Ishikawa (cell line): ENCODE results near the gene KRTAP12-2.

Experiments
- CEBPB ChIP-seq: IDR thresholded peaks from 2 replicates; pipeline ENCODE4 v1.6.1; 2012
- CREB1 ChIP-seq: IDR thresholded peaks from 2 replicates; pipeline ENCODE4 v1.6.1; 2012; ENCODE audit warnings: low read depth
- EGR1 ChIP-seq: IDR thresholded peaks from 2 replicates; pipeline ENCODE4 v1.6.1; 2012
- EP300 ChIP-seq: IDR thresholded peaks from 2 replicates; pipeline ENCODE4 v1.6.1; 2012; ENCODE audit warnings: borderline replicate concordance
- FOXM1 ChIP-seq: IDR thresholded peaks from 2 replicates; pipeline ENCODE4 v1.6.1; 2012; ENCODE audit warnings: low read depth, borderline replicate concordance
- MAX ChIP-seq: IDR thresholded peaks from 2 replicates; pipeline ENCODE4 v1.6.1; 2012
- NFIC ChIP-seq: IDR thresholded peaks from 2 replicates; pipeline ENCODE4 v1.6.1; 2012
- RAD21 ChIP-seq: IDR thresholded peaks from 2 replicates; pipeline ENCODE4 v1.6.1; 2012; ENCODE audit warnings: low read depth
- REST ChIP-seq: IDR thresholded peaks from 2 replicates; pipeline ENCODE4 v1.6.1; 2012; ENCODE audit warnings: low read depth, mild to moderate bottlenecking
- TAF1 ChIP-seq: IDR thresholded peaks from 2 replicates; pipeline ENCODE4 v1.6.1; 2012; ENCODE audit warnings: low read depth, mild to moderate bottlenecking
- TCF12 ChIP-seq: IDR thresholded peaks from 2 replicates; pipeline ENCODE4 v1.6.1; 2012; ENCODE audit warnings: low read depth
- TEAD4 ChIP-seq: IDR thresholded peaks from 2 replicates; pipeline ENCODE4 v1.6.1; 2012
- USF1 ChIP-seq: IDR thresholded peaks from 2 replicates; pipeline ENCODE4 v1.6.1; 2012
- YY1 ChIP-seq: IDR thresholded peaks from 2 replicates; pipeline ENCODE4 v1.6.1; 2012; ENCODE audit warnings: low read depth
- ZBTB7A ChIP-seq: IDR thresholded peaks from 2 replicates; pipeline ENCODE4 v1.6.1; 2012; ENCODE audit warnings: low read depth

The KRTAP12-2 gene

GRCh38 chr21:44639331-44639655 lies 27.4 kb downstream of the KRTAP12-2 start:
- TF ChIP-seq EGR1 = no peak
- no peak for TF ChIP-seq CEBPB
- no peak for TF ChIP-seq NFIC
- no peak for TF ChIP-seq REST
- no peak for TF ChIP-seq TCF12
- no peak for TF ChIP-seq ZBTB7A
- TF ChIP-seq USF1 = no peak
- TF ChIP-seq RAD21 = no peak
- no peak for TF ChIP-seq FOXM1
- TF ChIP-seq YY1 = no peak
- TF ChIP-seq EP300 = no peak
- no peak for TF ChIP-seq TEAD4
- no peak for TF ChIP-seq TAF1
- TF ChIP-seq CREB1 = no peak

GRCh38 chr21:44637018-44637850 lies 29.5 kb downstream of the KRTAP12-2 start, which contains the start of gene KRTAP10-10:
KRTAP10-10 (plus strand) TSS chr21:44637356; CDS start chr21:44637418, 62 bp downstream.
- TF ChIP-seq CEBPB (no peak), RAD21 (no peak), TEAD4 (no peak), REST (no peak), TAF1 (no peak), CREB1 (no peak), USF1 (no peak), MAX (no peak), ZBTB7A (no peak)

GRCh38 chr21:44636209-44637017 lies 30.3 kb downstream of the KRTAP12-2 start:
- TF ChIP-seq FOXM1 (no peak), RAD21 (no peak), TAF1 (no peak), CEBPB (no peak), TCF12 (no peak), TEAD4 (no peak), ZBTB7A (no peak), EGR1 (no peak), CREB1 (no peak), YY1 (no peak), EP300 (no peak), USF1 (no peak), REST (no peak), MAX (no peak), NFIC (no peak)
